ENCODE data around the gene RBMS1.

RBMS1 gene

GRCh38 chr2:160275656-160276055 lies 218.0 kb downstream of the RBMS1 start:
- no peak overlapping the region for H3K9ac ChIP-seq
- H3K4me1 ChIP-seq (ENCODE audit: low read depth, poor library complexity, severe bottlenecking) = no peaks in the 10 kb centered on the region
- H3K27ac ChIP-seq = no peak overlapping the region
- no peaks in the 10 kb centered on the region for H3K27me3 ChIP-seq (ENCODE audit: insufficient read depth, low read depth)
- no peak overlapping the region for H3K4me2 ChIP-seq
- H2AFZ ChIP-seq (ENCODE audit: low read depth) = no peak overlapping the region
- no peaks in the 10 kb centered on the region for H3K79me2 ChIP-seq (ENCODE audit: insufficient read depth, low read depth)
- TF ChIP-seq CTCF (conservative IDR thresholded peaks at IDR 0.05; ENCODE audit: low read depth, low read length) = no peak
- H3K36me3 ChIP-seq (ENCODE audit: insufficient read depth) = no peaks in the 10 kb centered on the region
- no peaks in the 10 kb centered on the region for H4K20me1 ChIP-seq (ENCODE audit: insufficient read depth)
- no peak overlapping the region for H3K4me3 ChIP-seq (IDR thresholded peaks at IDR 0.05; ENCODE audit: insufficient read depth, low read depth, low read length)

- Histone ChIP-seq H3K27me3 (ENCODE audit: insufficient read depth, low read depth) (peaks cover 3% of the 10 kb centered on the region; the same call in 1 of the 2 replicates), H3K4me1 (ENCODE audit: low read depth, poor library complexity, severe bottlenecking) (peaks cover 20% of the 10 kb centered on the region), H3K4me2 (no peak overlapping the region), H3K27ac (no peak overlapping the region), H3K9ac (no peak overlapping the region), H2AFZ (ENCODE audit: low read depth) (no peak overlapping the region), H3K79me2 (ENCODE audit: insufficient read depth, low read depth) (no peaks in the 10 kb centered on the region), H3K4me3 (IDR thresholded peaks at IDR 0.05; ENCODE audit: insufficient read depth, low read depth, low read length) (no peak overlapping the region), H3K36me3 (ENCODE audit: insufficient read depth) (no peaks in the 10 kb centered on the region), H4K20me1 (ENCODE audit: insufficient read depth) (no peaks in the 10 kb centered on the region)
- TF ChIP-seq CTCF (conservative IDR thresholded peaks at IDR 0.05; ENCODE audit: low read depth, low read length) = no peak
These were observed 222.2 kb downstream of the RBMS1 start for GRCh38 chr2:160271171-160272086.

- Histone ChIP-seq H3K4me1 (ENCODE audit: low read depth, poor library complexity, severe bottlenecking) (peaks cover 28% of the 10 kb centered on the region), H3K9ac (no peak overlapping the region), H3K79me2 (ENCODE audit: insufficient read depth, low read depth) (no peaks in the 10 kb centered on the region), H3K27ac (no peak overlapping the region), H4K20me1 (ENCODE audit: insufficient read depth) (no peaks in the 10 kb centered on the region), H3K4me2 (peak overlapping the region; percentile 48), H3K36me3 (ENCODE audit: insufficient read depth) (no peaks in the 10 kb centered on the region), H3K27me3 (ENCODE audit: insufficient read depth, low read depth) (peaks cover 3% of the 10 kb centered on the region; the same call in 1 of the 2 replicates), H2AFZ (ENCODE audit: low read depth) (peak overlapping the region; percentile 98; the same call in 1 of the 2 replicates), H3K4me3 (IDR thresholded peaks at IDR 0.05; ENCODE audit: insufficient read depth, low read depth, low read length) (no peak overlapping the region)
- no peak for TF ChIP-seq CTCF (conservative IDR thresholded peaks at IDR 0.05; ENCODE audit: low read depth, low read length)
These were observed 223.0 kb downstream of the RBMS1 start for GRCh38 chr2:160270571-160271113.

GRCh38 chr2:160269803-160270570 lies 223.6 kb downstream of the RBMS1 start:
- TF ChIP-seq CTCF (conservative IDR thresholded peaks at IDR 0.05; ENCODE audit: low read depth, low read length) = peak; percentile 52; the same call in 1 of the 2 replicates
- no peaks in the 10 kb centered on the region for H3K36me3 ChIP-seq (ENCODE audit: insufficient read depth)
- no peaks in the 10 kb centered on the region for H3K79me2 ChIP-seq (ENCODE audit: insufficient read depth, low read depth)
- peak overlapping the region; percentile 98 for H2AFZ ChIP-seq (ENCODE audit: low read depth)
- H3K27me3 ChIP-seq (ENCODE audit: insufficient read depth, low read depth) = peaks cover 3% of the 10 kb centered on the region; the same call in 1 of the 2 replicates
- H3K4me3 ChIP-seq (IDR thresholded peaks at IDR 0.05; ENCODE audit: insufficient read depth, low read depth, low read length) = no peak overlapping the region
- no peaks in the 10 kb centered on the region for H4K20me1 ChIP-seq (ENCODE audit: insufficient read depth)
- peak overlapping the region; percentile 64; the same call in 1 of the 2 replicates for H3K9ac ChIP-seq
- peaks cover 34% of the 10 kb centered on the region for H3K4me1 ChIP-seq (ENCODE audit: low read depth, poor library complexity, severe bottlenecking)
- H3K27ac ChIP-seq = peak overlapping the region; percentile 27; the same call in 1 of the 2 replicates
- H3K4me2 ChIP-seq = peak overlapping the region; percentile 48
